Keratinocyte (primary cell): ENCODE results near the gene TAS2R16. TPM values are rescaled to one million over a fixed set of nuclear protein-coding genes. Genes with fewer than 3 reads are reported as not detected.

Source experiments
- DNase-seq: peaks from one replicate; pipeline ENCODE4 v3.0.0-alpha.2; 2011; ENCODE audit warnings: low read depth, missing footprints, low spot score
- FAIRE-seq: peaks from 2 replicates; lab custom pipeline; 2011; peaks lifted over from hg19 to GRCh38; lab: Jason Lieb, UNC
- H2AFZ ChIP-seq: 2 replicates; pipeline ENCODE4 v1.6.0; 2012; ENCODE audit warnings: low read length, control low read depth, inconsistent platforms; ENCODE audit not compliant: control insufficient read depth
- H3K27ac ChIP-seq: 2 replicates; pipeline ENCODE4 v1.5.1; 2011; ENCODE audit warnings: low read length; ENCODE audit not compliant: control insufficient read depth, insufficient read depth
- H3K27me3 ChIP-seq: 3 replicates; pipeline ENCODE4 v1.6.0; 2011; ENCODE audit warnings: low read length; ENCODE audit not compliant: control insufficient read depth, insufficient read depth; ENCODE audit errors: extremely low read depth
- H3K36me3 ChIP-seq, 2 experiments: 2 replicates in 1 of 2; 3 replicates in 1 of 2; pipeline ENCODE4 v1.5.1; 2011; ENCODE audit warnings: low read length in 2 of 2, mild to moderate bottlenecking in 1 of 2; ENCODE audit not compliant: control insufficient read depth in 2 of 2, insufficient read depth in 2 of 2; ENCODE audit errors: extremely low read depth in 1 of 2
- H3K4me1 ChIP-seq: 3 replicates; pipeline ENCODE4 v1.5.1; 2011; ENCODE audit warnings: low read length; ENCODE audit not compliant: control insufficient read depth, insufficient read depth; ENCODE audit errors: extremely low read depth
- H3K4me2 ChIP-seq: 3 replicates; pipeline ENCODE4 v1.6.0; 2011; ENCODE audit warnings: low read depth, low read length; ENCODE audit not compliant: control insufficient read depth, insufficient read depth; ENCODE audit errors: extremely low read depth
- H3K4me3 ChIP-seq, 3 experiments: fragments of 200-600 bp in 1 of 3; sonication (generic) in 1 of 3; 2 replicates in 2 of 3; 3 replicates in 1 of 3; pipeline ENCODE4 v1.5.1; 2011 to 2016; ENCODE audit warnings: low read length in 3 of 3, mild to moderate bottlenecking in 3 of 3, control low read depth in 2 of 3, inconsistent platforms in 1 of 3, low read depth in 1 of 3, mixed read lengths in 1 of 3, mixed run types in 1 of 3, moderate library complexity in 1 of 3; ENCODE audit not compliant: control insufficient read depth in 2 of 3, insufficient read depth in 2 of 3; ENCODE audit errors: extremely low read depth in 1 of 3
- H3K79me2 ChIP-seq: 2 replicates; pipeline ENCODE4 v1.6.0; 2012; ENCODE audit warnings: low read length; ENCODE audit not compliant: control insufficient read depth, insufficient read depth
- H3K9ac ChIP-seq: 3 replicates; pipeline ENCODE4 v1.6.0; 2011; ENCODE audit warnings: low read length; ENCODE audit not compliant: control insufficient read depth, insufficient read depth; ENCODE audit errors: extremely low read depth
- H3K9me1 ChIP-seq: 3 replicates; pipeline ENCODE4 v1.6.0; 2011; ENCODE audit warnings: low read length; ENCODE audit not compliant: control insufficient read depth, insufficient read depth; ENCODE audit errors: extremely low read depth
- H3K9me3 ChIP-seq: 2 replicates; pipeline ENCODE4 v1.5.1; 2012; ENCODE audit warnings: low read depth, low read length; ENCODE audit not compliant: control insufficient read depth
- H4K20me1 ChIP-seq: 3 replicates; pipeline ENCODE4 v1.6.0; 2011; ENCODE audit warnings: low read length; ENCODE audit not compliant: control insufficient read depth, insufficient read depth; ENCODE audit errors: extremely low read depth
- EZH2 ChIP-seq: IDR thresholded peaks from one replicate; pipeline ENCODE4 v1.6.1; 2012; ENCODE audit warnings: inconsistent platforms, mild to moderate bottlenecking, low read length, moderate library complexity
- dilution Hi-C: fragments of 300-500 bp; cut with MboI; formaldehyde crosslinking; loops from one replicate; pipeline ENCODE4 v1.7.0; 2020; ENCODE audit warnings: low sequenced_read_pairs; ENCODE audit not compliant: extremely low pct_ligation_motif_present
- polyA plus RNA-seq, 5 experiments: library from polyadenylated mRNA; depleted of rRNA in 3 of 5; stranded (reverse) in 3 of 5; stranded (forward) in 1 of 5; unstranded in 1 of 5; fragments of >200 nt; gene quantifications; 1 replicate in 1 of 5; 2 replicates in 3 of 5; 3 replicates in 1 of 5; pipeline versions ENCODE4 v1.2.1 to v1.2.3, GENCODE V29; 2011 to 2012; ENCODE audit warnings: missing spikeins in 2 of 5, low read depth in 1 of 5, low replicate concordance in 1 of 5
- TF ChIP-seq, protein P1 (sequence below), 3 experiments: IDR thresholded peaks in 1 of 3; conservative IDR thresholded peaks in 1 of 3; optimal IDR thresholded peaks in 1 of 3; 2 replicates in 2 of 3; 3 replicates in 1 of 3; pipeline versions ENCODE3 to v1.5.1; 2011; ENCODE audit warnings: low read length in 3 of 3, mild to moderate bottlenecking in 3 of 3, moderate library complexity in 2 of 3, control low read depth in 1 of 3, inconsistent platforms in 1 of 3; ENCODE audit not compliant: insufficient read depth in 2 of 3; ENCODE audit errors: extremely low read depth in 1 of 3

TAS2R16 gene
- polyA plus RNA-seq, 1 donor (not counting 4 experiments of a cell fraction or from before 2014, with no cell fraction given): not detected

DNA sequence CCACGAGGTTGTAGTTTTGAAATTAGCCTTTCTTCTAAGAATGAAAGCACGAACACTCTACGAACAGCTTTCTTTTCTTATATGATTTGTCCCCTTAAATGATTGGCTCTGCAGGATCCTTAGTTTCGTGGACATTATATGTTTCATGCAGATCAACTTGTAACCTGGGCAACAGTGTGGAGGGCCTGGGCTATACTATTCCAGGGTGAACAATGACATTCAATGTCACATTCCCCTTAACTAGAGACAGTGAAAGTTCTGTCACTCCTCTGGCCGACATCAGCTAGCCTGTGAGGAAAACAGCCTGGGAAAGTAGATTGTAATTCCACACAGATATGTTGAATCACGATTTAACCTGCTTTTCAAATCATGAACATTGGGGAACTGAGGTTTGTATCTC lies 23.4 kb downstream of the TAS2R16 start:
- H2AFZ ChIP-seq: no peak overlapping the region
- H3K9me1 ChIP-seq: no peaks in the 10 kb centered on the region
- dilution Hi-C loops: no loop called here
- no peak overlapping the region for H3K4me3 ChIP-seq
- H3K4me1 ChIP-seq: no peaks in the 10 kb centered on the region
- no peaks in the 10 kb centered on the region for H4K20me1 ChIP-seq
- no peaks in the 10 kb centered on the region for H3K79me2 ChIP-seq
- H3K9ac ChIP-seq: no peak overlapping the region
- TF ChIP-seq, protein P1, sequence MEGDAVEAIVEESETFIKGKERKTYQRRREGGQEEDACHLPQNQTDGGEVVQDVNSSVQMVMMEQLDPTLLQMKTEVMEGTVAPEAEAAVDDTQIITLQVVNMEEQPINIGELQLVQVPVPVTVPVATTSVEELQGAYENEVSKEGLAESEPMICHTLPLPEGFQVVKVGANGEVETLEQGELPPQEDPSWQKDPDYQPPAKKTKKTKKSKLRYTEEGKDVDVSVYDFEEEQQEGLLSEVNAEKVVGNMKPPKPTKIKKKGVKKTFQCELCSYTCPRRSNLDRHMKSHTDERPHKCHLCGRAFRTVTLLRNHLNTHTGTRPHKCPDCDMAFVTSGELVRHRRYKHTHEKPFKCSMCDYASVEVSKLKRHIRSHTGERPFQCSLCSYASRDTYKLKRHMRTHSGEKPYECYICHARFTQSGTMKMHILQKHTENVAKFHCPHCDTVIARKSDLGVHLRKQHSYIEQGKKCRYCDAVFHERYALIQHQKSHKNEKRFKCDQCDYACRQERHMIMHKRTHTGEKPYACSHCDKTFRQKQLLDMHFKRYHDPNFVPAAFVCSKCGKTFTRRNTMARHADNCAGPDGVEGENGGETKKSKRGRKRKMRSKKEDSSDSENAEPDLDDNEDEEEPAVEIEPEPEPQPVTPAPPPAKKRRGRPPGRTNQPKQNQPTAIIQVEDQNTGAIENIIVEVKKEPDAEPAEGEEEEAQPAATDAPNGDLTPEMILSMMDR (optimal IDR thresholded peaks at IDR 0.05 in 1 of 3, IDR thresholded peaks at IDR 0.05 in 1 of 3, conservative IDR thresholded peaks at IDR 0.05 in 1 of 3; ENCODE audit: extremely low read depth in 1 of 3, insufficient read depth in 2 of 3, low read length in 3 of 3): no peak
- no peak for TF ChIP-seq EZH2
- DNase-seq (no peak), FAIRE-seq (no peak)
- no peak overlapping the region for H3K27ac ChIP-seq
- H3K4me2 ChIP-seq: no peak overlapping the region
- H3K9me3 ChIP-seq: no peaks in the 10 kb centered on the region
- H3K36me3 ChIP-seq: no peaks in the 10 kb centered on the region
- H3K27me3 ChIP-seq: no peaks in the 10 kb centered on the region

DNA sequence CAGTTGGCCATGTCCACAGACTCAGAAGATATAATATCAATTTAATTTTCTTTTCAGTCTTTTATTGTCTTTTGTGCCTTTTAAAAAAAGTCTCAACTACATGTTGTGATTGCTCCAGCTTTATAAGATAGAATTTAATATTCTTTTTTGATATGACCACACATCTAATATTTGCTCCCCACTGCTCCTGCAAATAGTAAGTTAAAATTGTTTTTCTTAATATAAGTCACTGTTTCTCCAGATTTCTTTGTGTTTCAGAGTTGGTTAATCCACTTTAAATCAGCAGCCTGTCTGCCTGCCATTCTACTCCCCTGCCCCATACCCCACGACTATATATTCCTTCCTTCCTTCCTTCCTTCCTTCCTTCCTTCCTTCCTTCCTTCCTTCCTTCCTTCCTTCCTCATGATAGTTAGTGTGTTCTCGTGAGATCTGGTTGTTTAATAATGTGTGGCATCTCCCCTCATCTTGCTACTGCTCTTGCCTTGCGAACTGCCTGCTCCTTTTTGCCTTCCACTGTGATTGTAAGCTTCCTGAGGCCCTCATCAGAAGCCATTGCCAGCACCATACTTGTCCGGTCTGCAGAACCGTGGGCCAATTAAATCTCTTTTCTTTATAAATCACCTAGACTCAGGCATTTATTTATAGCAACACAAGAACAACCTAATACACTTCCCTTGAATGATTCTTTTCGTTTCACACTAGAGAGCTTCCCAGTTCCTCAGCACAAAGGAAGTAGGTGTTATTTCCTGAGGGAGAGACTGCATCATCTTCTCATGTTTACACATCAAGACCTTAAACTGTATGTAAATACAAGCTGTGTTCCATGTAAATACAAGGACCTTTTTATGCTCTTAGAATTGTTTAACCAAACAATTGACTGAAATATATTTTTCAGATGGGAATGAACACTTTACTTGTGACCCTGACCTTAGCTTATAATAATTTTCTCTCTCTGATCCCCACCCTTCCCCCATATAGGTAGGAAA lies 24.5 kb downstream of the TAS2R16 start:
- Histone ChIP-seq H3K4me3 (no peak overlapping the region), H3K9ac (no peak overlapping the region), H3K79me2 (no peaks in the 10 kb centered on the region), H3K4me1 (no peaks in the 10 kb centered on the region), H3K27ac (no peak overlapping the region), H3K4me2 (no peak overlapping the region), H3K9me1 (no peaks in the 10 kb centered on the region), H3K27me3 (no peaks in the 10 kb centered on the region), H2AFZ (no peak overlapping the region), H3K36me3 (no peaks in the 10 kb centered on the region), H3K9me3 (no peaks in the 10 kb centered on the region), H4K20me1 (no peaks in the 10 kb centered on the region)
- dilution Hi-C loops: no loop called here
- no peak for FAIRE-seq
- DNase-seq: no peak
- no peak for TF ChIP-seq EZH2
- TF ChIP-seq, protein P1 (optimal IDR thresholded peaks at IDR 0.05 in 1 of 3, IDR thresholded peaks at IDR 0.05 in 1 of 3, conservative IDR thresholded peaks at IDR 0.05 in 1 of 3; ENCODE audit: extremely low read depth in 1 of 3, insufficient read depth in 2 of 3, low read length in 3 of 3): no peak
